Lower leg skin (tissue), 4 donors: ENCODE data around the gene AGRP. TPM values are rescaled to one million over a fixed set of nuclear protein-coding genes. Genes with fewer than 3 reads are reported as not detected.

Experiments used
- DNase-seq, 2 donors: peaks; one replicate each; pipeline ENCODE4 v3.0.0-alpha.2; 2019; ENCODE audit warnings: low spot score in 2 of 2
- H3K4me3 ChIP-seq: fragments of 200-600 bp; sonication (generic); 2 replicates; pipeline ENCODE4 v1.5.1; 2017; ENCODE audit warnings: mild to moderate bottlenecking, low read depth; ENCODE audit not compliant: poor library complexity, severe bottlenecking
- POLR2A ChIP-seq, 2 donors: fragments of 450-650 bp; IDR thresholded peaks; one replicate each; pipeline ENCODE4 v1.6.1; 2016 to 2017; ENCODE audit warnings: antibody characterized with exemption in 2 of 2, mild to moderate bottlenecking in 1 of 2, moderate library complexity in 1 of 2
- WGBS, 2 donors: methylation state at CpG; one replicate each; pipeline ENCODE4 v1.1.5; 2018; 5-methylcytosine and 5-hydroxymethylcytosine counted together
- intact Hi-C: fragments of 100-400 bp; cut with DNase I; formaldehyde crosslinking; loops from one replicate; pipeline ENCODE4 v1.15.0; 2023; ENCODE audit warnings: low total_unique reads
- total RNA-seq, 4 donors: library from RNA; depleted of rRNA; stranded (reverse); fragments of >200 nt; gene quantifications; one replicate each; pipeline ENCODE4 v1.1.0, GENCODE V29; 2016
- TF ChIP-seq, protein P1 (sequence below), 3 donors: fragments of 450-650 bp; IDR thresholded peaks; one replicate each; pipeline ENCODE4 v1.5.1; 2016; ENCODE audit warnings: antibody characterized with exemption in 3 of 3, mild to moderate bottlenecking in 3 of 3, moderate library complexity in 2 of 3

AGRP gene
- total RNA-seq, 4 donors from 2014 or later = not detected

DNA sequence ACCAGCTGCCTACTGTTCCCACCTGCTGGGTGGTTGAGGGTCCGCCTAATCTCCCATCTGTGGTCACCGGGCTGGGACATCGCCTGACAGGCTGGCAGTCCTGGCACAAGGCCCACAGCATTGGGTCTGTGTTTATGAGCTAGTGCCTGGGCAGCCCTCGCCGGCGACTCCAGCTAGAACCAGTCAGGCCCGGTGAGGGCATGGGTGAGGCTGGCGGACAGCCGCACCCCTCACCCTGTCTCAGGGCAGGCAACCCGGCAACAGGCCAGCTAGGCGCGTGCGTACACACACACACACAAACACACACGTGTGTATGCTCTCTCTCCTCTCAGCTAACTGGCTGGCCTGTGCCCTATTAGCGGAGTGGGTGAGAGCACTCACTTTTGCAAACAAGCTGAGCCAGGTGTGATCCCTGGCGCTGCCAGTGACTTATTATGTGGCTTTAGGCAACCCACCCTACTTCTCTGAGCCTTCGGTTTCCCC lies 42.0 kb downstream of the AGRP start:
- H3K4me3 ChIP-seq = no peak overlapping the region
- TF ChIP-seq POLR2A (IDR thresholded peaks at IDR 0.05) = no peak
- TF ChIP-seq, protein P1, sequence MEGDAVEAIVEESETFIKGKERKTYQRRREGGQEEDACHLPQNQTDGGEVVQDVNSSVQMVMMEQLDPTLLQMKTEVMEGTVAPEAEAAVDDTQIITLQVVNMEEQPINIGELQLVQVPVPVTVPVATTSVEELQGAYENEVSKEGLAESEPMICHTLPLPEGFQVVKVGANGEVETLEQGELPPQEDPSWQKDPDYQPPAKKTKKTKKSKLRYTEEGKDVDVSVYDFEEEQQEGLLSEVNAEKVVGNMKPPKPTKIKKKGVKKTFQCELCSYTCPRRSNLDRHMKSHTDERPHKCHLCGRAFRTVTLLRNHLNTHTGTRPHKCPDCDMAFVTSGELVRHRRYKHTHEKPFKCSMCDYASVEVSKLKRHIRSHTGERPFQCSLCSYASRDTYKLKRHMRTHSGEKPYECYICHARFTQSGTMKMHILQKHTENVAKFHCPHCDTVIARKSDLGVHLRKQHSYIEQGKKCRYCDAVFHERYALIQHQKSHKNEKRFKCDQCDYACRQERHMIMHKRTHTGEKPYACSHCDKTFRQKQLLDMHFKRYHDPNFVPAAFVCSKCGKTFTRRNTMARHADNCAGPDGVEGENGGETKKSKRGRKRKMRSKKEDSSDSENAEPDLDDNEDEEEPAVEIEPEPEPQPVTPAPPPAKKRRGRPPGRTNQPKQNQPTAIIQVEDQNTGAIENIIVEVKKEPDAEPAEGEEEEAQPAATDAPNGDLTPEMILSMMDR (IDR thresholded peaks at IDR 0.05) = no peak
- intact Hi-C loops = no loop called here
- WGBS, 2 donors = 37 to 66% methylated on average over 9 to 12 of the region's 17 CpGs
- peak; percentile 66 to 95 for DNase-seq

DNA sequence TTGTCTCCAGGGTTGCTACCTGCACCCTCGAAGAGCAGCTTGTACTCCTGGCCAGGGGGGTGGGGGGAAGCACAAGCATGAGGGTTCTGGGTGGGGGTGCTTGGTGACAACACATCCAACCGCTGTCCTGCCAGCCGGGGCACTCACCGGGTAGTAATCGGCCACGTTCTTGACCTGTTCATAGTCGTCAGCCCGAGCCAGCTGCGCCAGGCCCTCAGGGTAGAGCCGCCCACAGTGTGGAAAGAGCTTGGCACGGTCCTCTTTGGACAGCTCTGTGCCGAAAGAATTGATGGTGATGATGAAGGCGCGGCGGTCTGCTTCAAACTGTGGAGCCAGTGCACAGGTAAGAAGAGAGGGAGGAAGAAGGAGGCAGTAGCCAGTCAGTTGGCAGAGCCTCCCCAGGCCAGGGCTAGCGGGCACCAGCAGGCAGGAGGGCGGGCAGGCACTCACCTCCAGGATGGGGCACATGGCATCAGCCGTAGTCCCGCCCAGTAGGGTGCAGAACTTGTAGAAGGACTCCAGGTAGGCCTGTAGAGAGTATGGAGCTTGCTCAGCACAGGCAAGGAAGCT lies 44.4 kb downstream of the AGRP start:
- DNase-seq = peak in 1 of 2 donors; percentile 91
- no peak for TF ChIP-seq POLR2A (IDR thresholded peaks at IDR 0.05)
- intact Hi-C loops = no loop called here
- 64 to 68% methylated on average over 18 to 19 of the region's 19 CpGs for WGBS, 2 donors
- no peak overlapping the region for H3K4me3 ChIP-seq

DNA sequence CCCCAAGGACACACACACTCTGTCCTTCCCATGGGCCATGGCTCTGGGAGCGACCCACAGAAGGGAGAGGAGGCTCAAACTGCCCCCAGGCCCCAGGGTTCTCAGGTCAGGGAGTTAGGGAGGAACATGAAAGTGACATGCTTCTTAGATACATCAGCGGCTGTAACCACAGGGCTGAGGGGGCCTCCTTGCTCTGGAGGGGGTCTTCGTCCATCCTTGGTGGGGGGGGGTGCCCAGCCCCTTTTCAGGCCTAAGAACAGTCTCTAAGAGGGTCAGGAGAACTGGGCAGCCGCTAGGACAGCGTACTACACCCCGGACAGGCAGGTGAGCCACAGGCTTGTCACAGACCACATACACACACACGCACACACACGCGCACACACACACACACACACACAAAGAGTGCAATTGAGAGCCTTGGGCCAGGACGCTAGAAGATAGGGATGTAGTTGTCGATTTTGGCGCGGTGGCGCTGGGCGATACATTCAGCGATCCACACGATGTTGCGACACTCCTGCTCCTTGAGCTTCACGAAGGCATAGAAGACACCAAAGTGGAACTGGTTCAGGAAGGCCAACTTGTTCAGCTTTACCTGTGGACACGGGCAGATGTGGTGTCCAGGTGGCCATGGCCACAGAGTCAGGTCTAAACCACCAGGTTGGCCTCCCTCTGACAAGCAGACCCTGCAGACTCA lies 45.1 kb downstream of the AGRP start:
- no peak for DNase-seq
- no peak overlapping the region for H3K4me3 ChIP-seq
- intact Hi-C loops = no loop called here
- WGBS, 2 donors = 90 to 92% methylated on average over 18 to 20 of the region's 20 CpGs
- TF ChIP-seq, protein P1 (IDR thresholded peaks at IDR 0.05) = no peak
- TF ChIP-seq POLR2A (IDR thresholded peaks at IDR 0.05) = no peak

DNA sequence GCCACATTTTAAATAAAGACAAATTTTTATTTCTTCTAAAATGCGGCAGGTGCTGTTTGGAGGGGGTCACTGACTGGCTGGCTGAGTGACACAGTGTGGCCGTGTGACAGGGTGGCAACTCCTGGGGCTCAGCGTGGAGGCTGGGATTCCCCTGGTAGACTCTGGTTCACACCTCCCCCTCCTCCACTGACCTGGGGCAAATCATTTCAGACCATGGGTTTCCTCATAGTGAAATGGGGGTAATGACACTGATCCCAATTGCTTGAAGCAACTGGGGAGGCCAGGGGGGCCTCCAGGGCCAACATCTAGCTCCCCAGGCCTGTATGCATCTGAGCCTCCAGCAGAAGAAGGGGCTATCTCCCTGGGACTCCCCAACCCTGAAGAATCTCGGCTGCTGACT lies 45.8 kb downstream of the AGRP start:
- intact Hi-C loops = no loop called here
- TF ChIP-seq POLR2A (IDR thresholded peaks at IDR 0.05) = no peak
- TF ChIP-seq, protein P1 (IDR thresholded peaks at IDR 0.05) = no peak
- 87 to 91% methylated on average over 4 of the region's 4 CpGs for WGBS, 2 donors
- DNase-seq = no peak
- H3K4me3 ChIP-seq = no peak overlapping the region

DNA sequence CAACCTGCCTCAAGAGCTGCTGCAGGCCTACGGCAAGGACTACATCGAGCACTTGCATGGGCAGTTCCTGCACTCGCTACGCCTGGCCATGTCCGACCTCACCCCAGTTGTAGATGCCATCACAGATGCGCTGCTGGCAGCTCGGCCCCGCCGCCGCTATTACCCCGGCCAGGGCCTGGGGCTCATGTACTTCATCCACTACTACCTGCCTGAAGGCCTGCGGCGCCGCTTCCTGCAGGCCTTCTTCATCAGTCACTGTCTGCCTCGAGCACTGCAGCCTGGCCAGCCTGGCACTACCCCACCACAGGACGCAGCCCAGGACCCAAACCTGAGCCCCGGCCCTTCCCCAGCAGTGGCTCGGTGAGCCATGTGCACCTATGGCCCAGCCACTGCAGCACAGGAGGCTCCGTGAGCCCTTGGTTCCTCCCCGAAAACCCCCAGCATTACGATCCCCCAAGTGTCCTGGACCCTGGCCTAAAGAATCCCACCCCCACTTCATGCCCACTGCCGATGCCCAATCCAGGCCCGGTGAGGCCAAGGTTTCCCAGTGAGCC lies 46.6 kb downstream of the AGRP start:
- TF ChIP-seq POLR2A (IDR thresholded peaks at IDR 0.05) = no peak
- TF ChIP-seq, protein P1 (IDR thresholded peaks at IDR 0.05) = no peak
- H3K4me3 ChIP-seq = no peak overlapping the region
- WGBS, 2 donors = 93 to 94% methylated on average over 23 of the region's 23 CpGs
- no peak for DNase-seq
- intact Hi-C loops = no loop called here

DNA sequence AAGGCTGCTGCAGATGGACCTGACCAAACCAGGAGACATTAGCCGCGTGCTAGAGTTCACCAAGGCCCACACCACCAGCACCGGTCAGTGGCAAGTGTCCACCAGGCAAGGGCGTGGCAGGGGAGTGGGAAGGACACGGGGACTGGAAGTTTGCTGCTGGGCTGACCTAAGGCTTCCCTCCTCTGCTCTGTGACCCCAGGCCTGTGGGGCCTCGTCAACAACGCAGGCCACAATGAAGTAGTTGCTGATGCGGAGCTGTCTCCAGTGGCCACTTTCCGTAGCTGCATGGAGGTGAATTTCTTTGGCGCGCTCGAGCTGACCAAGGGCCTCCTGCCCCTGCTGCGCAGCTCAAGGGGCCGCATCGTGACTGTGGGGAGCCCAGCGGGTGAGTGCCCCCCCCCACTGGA lies 47.6 kb downstream of the AGRP start:
- TF ChIP-seq POLR2A (IDR thresholded peaks at IDR 0.05) = no peak
- TF ChIP-seq, protein P1 (IDR thresholded peaks at IDR 0.05) = no peak
- WGBS, 2 donors = 92 to 95% methylated on average over 12 to 16 of the region's 16 CpGs
- DNase-seq = no peak
- no peak overlapping the region for H3K4me3 ChIP-seq
- intact Hi-C loops = no loop called here
